ENCODE measurements around the gene FRMD4A.

GRCh38 chr10:13953371-13953770, 377.4 kb downstream of the FRMD4A start:
- TF ChIP-seq CTCF (conservative IDR thresholded peaks at IDR 0.05): no peak
- no peak for TF ChIP-seq EZH2 (IDR thresholded peaks at IDR 0.05; ENCODE audit: low read depth)
